Colonic mucosa (tissue), 4 donors: ENCODE data around the gene CUX1. TPM values are rescaled to one million over a fixed set of nuclear protein-coding genes. Genes with fewer than 3 reads are reported as not detected.

Experiments
- DNase-seq: peaks from one replicate; pipeline ENCODE4 v3.0.0-alpha.2; 2020
- H3K27ac ChIP-seq: fragments of 200-600 bp; one replicate; pipeline ENCODE4 v1.8.0; 2021
- H3K27me3 ChIP-seq: fragments of 200-600 bp; one replicate; pipeline ENCODE4 v1.8.0; 2021
- H3K36me3 ChIP-seq: fragments of 200-600 bp; one replicate; pipeline ENCODE4 v1.8.0; 2021
- H3K4me1 ChIP-seq: fragments of 200-600 bp; one replicate; pipeline ENCODE4 v1.8.0; 2021; ENCODE audit warnings: mild to moderate bottlenecking
- H3K4me3 ChIP-seq: fragments of 200-600 bp; one replicate; pipeline ENCODE4 v1.8.0; 2021
- H3K9ac ChIP-seq, 2 donors: one replicate each; pipeline ENCODE4 v1.7.0; 2013; ENCODE audit warnings: control low read depth in 2 of 2, low read depth in 2 of 2, low read length in 2 of 2
- H3K9me3 ChIP-seq: fragments of 200-600 bp; one replicate; pipeline ENCODE4 v1.8.0; 2021
- CTCF ChIP-seq: fragments of 200-600 bp; IDR thresholded peaks from one replicate; pipeline ENCODE4 v1.8.0; 2022; ENCODE audit warnings: antibody characterized with exemption, mild to moderate bottlenecking
- intact Hi-C: fragments of 100-400 bp; cut with DNase I; formaldehyde crosslinking; loops from one replicate; pipeline ENCODE4 v1.14.1; 2022
- total RNA-seq, 2 donors: library from RNA; stranded (reverse); fragmentation: NEBNext Ultra II Directional in 1 of 2; extraction: Animal tissue kit (Norgen Biotek cat#: 25700) in 1 of 2; gene quantifications; one replicate each; pipeline ENCODE4 v1.2.1, GENCODE V29; 2021
- donor health status: healthy.
- donor health status: DM: no; HTN: no; CAD: no.
- donor health status: DM: no; HTN: no; CAD: no.

The CUX1 gene
- total RNA-seq, 2 donors from 2014 or later, result 68.5 to 97.5 TPM

DNA sequence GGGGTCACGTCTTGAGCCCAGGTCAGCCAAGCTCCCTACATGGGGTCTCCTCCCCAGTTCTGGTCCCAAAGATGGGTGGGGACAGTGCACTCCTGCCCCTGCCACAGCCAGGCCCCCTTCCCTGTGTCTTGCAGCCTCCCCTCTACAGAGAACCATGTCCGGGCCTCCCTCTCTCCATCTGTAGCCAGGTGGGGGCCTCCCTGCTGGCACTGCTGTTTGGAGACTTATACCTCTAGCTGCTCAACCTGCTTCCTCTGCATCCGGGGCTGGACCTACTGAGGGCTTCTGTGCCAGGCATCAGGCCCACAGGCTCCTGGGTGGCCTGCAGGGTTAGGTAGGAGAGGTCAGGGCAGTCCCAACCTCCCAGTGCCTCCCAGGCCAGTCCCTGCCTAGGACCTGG, 477.2 kb downstream of the CUX1 start:
- Histone ChIP-seq H3K9me3 (no peaks in the 10 kb centered on the region), H3K4me1 (no peaks in the 10 kb centered on the region), H3K27me3 (no peaks in the 10 kb centered on the region), H3K4me3 (no peak overlapping the region), H3K27ac (no peak overlapping the region), H3K36me3 (no peaks in the 10 kb centered on the region), H3K9ac (no peak overlapping the region)
- DNase-seq, result no peak
- no peak for TF ChIP-seq CTCF
- intact Hi-C loops, result no loop called here

DNA sequence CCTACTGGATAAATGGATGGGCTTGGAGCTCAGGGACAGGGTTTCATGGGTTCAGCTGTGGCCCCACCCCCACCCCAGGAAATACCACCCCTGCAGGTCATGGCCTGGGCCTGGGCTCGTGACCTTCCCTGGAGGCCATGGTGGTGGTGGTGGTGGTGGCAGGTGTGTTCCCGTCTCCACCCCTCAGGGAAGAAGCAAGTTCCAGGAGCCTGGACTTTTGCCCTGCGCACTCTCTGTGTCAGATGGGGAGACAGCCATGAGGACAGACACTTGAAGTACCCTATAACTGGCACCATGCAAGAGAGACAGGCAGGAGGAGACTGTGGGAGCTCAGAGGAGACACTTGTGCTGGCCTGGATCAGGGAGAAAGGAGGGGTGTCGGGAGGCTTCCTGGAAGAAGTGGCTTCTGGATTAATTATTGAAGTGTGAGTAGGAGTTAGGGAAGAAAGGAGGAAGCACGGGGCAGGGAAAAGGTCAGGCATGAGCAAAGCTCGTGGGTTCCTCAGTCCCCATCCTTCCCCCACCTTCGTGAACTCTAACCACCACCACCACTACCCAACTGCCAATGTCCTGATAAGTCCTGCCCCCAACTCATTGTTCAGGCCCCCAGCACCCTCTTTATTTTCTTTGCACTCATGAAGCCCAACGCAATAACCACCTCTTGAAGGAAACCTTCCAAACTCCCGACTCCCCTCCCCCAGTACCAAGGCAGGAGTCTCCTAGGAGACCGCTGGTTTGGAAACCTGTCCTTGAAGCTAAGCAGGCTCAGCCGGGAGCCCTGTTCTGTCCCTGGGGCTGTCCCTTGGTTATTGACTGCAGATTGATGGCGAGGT, 478.1 kb downstream of the CUX1 start:
- Histone ChIP-seq H3K9ac (no peak overlapping the region), H3K9me3 (no peaks in the 10 kb centered on the region), H3K4me3 (no peak overlapping the region), H3K27me3 (no peaks in the 10 kb centered on the region), H3K36me3 (no peaks in the 10 kb centered on the region), H3K27ac (no peak overlapping the region), H3K4me1 (no peaks in the 10 kb centered on the region)
- intact Hi-C loops, result no loop called here
- no peak for TF ChIP-seq CTCF
- DNase-seq, result no peak

GRCh38 chr7:102296179-102296438, 478.7 kb downstream of the CUX1 start:
- H3K27me3 ChIP-seq, result no peaks in the 10 kb centered on the region
- H3K27ac ChIP-seq, result no peak overlapping the region
- H3K9ac ChIP-seq, result no peak overlapping the region
- TF ChIP-seq CTCF, result no peak
- H3K4me3 ChIP-seq, result no peak overlapping the region
- DNase-seq, result no peak
- H3K4me1 ChIP-seq, result no peaks in the 10 kb centered on the region
- H3K36me3 ChIP-seq, result no peaks in the 10 kb centered on the region
- intact Hi-C loops, result no loop called here
- no peaks in the 10 kb centered on the region for H3K9me3 ChIP-seq

- Histone ChIP-seq H3K4me1 (no peaks in the 10 kb centered on the region), H3K27me3 (no peaks in the 10 kb centered on the region), H3K9ac (no peak overlapping the region), H3K36me3 (no peaks in the 10 kb centered on the region), H3K27ac (no peak overlapping the region), H3K4me3 (no peak overlapping the region), H3K9me3 (no peaks in the 10 kb centered on the region)
- intact Hi-C loops, result no loop called here
- no peak for DNase-seq
- no peak for TF ChIP-seq CTCF
These were observed 479.1 kb downstream of the CUX1 start for GRCh38 chr7:102296514-102296913.

GRCh38 chr7:102297487-102298218, 480.2 kb downstream of the CUX1 start:
- intact Hi-C loops, result no loop called here
- H3K9me3 ChIP-seq, result no peaks in the 10 kb centered on the region
- no peak for TF ChIP-seq CTCF
- no peaks in the 10 kb centered on the region for H3K27me3 ChIP-seq
- no peaks in the 10 kb centered on the region for H3K36me3 ChIP-seq
- H3K4me1 ChIP-seq, result no peaks in the 10 kb centered on the region
- H3K27ac ChIP-seq, result no peak overlapping the region
- no peak overlapping the region for H3K9ac ChIP-seq
- H3K4me3 ChIP-seq, result no peak overlapping the region
- DNase-seq, result no peak
